Ishikawa (cell line): ENCODE measurements around the gene TUBB1.

Source experiments
- CEBPB ChIP-seq: IDR thresholded peaks from 2 replicates; pipeline ENCODE4 v1.6.1; 2012
- CREB1 ChIP-seq: IDR thresholded peaks from 2 replicates; pipeline ENCODE4 v1.6.1; 2012; ENCODE audit warnings: low read depth
- EGR1 ChIP-seq: IDR thresholded peaks from 2 replicates; pipeline ENCODE4 v1.6.1; 2012
- EP300 ChIP-seq: IDR thresholded peaks from 2 replicates; pipeline ENCODE4 v1.6.1; 2012; ENCODE audit warnings: borderline replicate concordance
- FOXM1 ChIP-seq: IDR thresholded peaks from 2 replicates; pipeline ENCODE4 v1.6.1; 2012; ENCODE audit warnings: low read depth, borderline replicate concordance
- MAX ChIP-seq: IDR thresholded peaks from 2 replicates; pipeline ENCODE4 v1.6.1; 2012
- NFIC ChIP-seq: IDR thresholded peaks from 2 replicates; pipeline ENCODE4 v1.6.1; 2012
- RAD21 ChIP-seq: IDR thresholded peaks from 2 replicates; pipeline ENCODE4 v1.6.1; 2012; ENCODE audit warnings: low read depth
- REST ChIP-seq: IDR thresholded peaks from 2 replicates; pipeline ENCODE4 v1.6.1; 2012; ENCODE audit warnings: low read depth, mild to moderate bottlenecking
- TAF1 ChIP-seq: IDR thresholded peaks from 2 replicates; pipeline ENCODE4 v1.6.1; 2012; ENCODE audit warnings: low read depth, mild to moderate bottlenecking
- TCF12 ChIP-seq: IDR thresholded peaks from 2 replicates; pipeline ENCODE4 v1.6.1; 2012; ENCODE audit warnings: low read depth
- TEAD4 ChIP-seq: IDR thresholded peaks from 2 replicates; pipeline ENCODE4 v1.6.1; 2012
- USF1 ChIP-seq: IDR thresholded peaks from 2 replicates; pipeline ENCODE4 v1.6.1; 2012
- YY1 ChIP-seq: IDR thresholded peaks from 2 replicates; pipeline ENCODE4 v1.6.1; 2012; ENCODE audit warnings: low read depth
- ZBTB7A ChIP-seq: IDR thresholded peaks from 2 replicates; pipeline ENCODE4 v1.6.1; 2012; ENCODE audit warnings: low read depth

Gene TUBB1

GRCh38 chr20:59013031-59013951, 5.9 kb upstream of the TUBB1 start:
- TF ChIP-seq FOXM1: no peak
- TF ChIP-seq EP300: no peak
- TF ChIP-seq RAD21: no peak
- TF ChIP-seq CREB1: no peak
- no peak for TF ChIP-seq CEBPB
- TF ChIP-seq REST: no peak
- no peak for TF ChIP-seq EGR1
- TF ChIP-seq USF1: no peak
- TF ChIP-seq MAX: no peak
- TF ChIP-seq NFIC: no peak
- no peak for TF ChIP-seq ZBTB7A
- TF ChIP-seq TCF12: no peak
- no peak for TF ChIP-seq YY1
- no peak for TF ChIP-seq TEAD4

GRCh38 chr20:59013959-59014608, 5.1 kb upstream of the TUBB1 start:
- TF ChIP-seq EP300: no peak
- TF ChIP-seq RAD21: no peak
- no peak for TF ChIP-seq TEAD4
- TF ChIP-seq NFIC: no peak
- TF ChIP-seq MAX: no peak
- no peak for TF ChIP-seq TCF12

GRCh38 chr20:59014680-59015389, 4.4 kb upstream of the TUBB1 start:
- no peak for TF ChIP-seq EGR1
- TF ChIP-seq CEBPB: no peak
- TF ChIP-seq USF1: no peak
- TF ChIP-seq TEAD4: no peak
- TF ChIP-seq REST: no peak
- no peak for TF ChIP-seq EP300

GRCh38 chr20:59015411-59015810, 3.8 kb upstream of the TUBB1 start:
- TF ChIP-seq RAD21 (no peak), EGR1 (no peak), CREB1 (no peak), MAX (no peak), TEAD4 (no peak), FOXM1 (no peak), CEBPB (no peak), TAF1 (no peak), NFIC (no peak), EP300 (no peak), ZBTB7A (no peak), REST (no peak), YY1 (no peak)
